WTC11 (cell line): Measurements from ENCODE around the gene PNPO. TPM values are rescaled to one million over a fixed set of nuclear protein-coding genes. Genes with fewer than 3 reads are reported as not detected.
A peak's percentile ranks its signal among the peaks of the same experiment; 100 is the strongest.

Source experiments
- ATAC-seq: fragments of 200-7000 bp; cut with Tn5 transposase; 2 replicates; pipeline ENCODE4 v1.10.0; 2021; ENCODE audit warnings: mild to moderate bottlenecking, moderate library complexity
- CTCF ChIA-PET: fragments of 300-600 bp; sonication (Branson Sonifier 250); formaldehyde crosslinking; loops from one replicate; lab custom pipeline; 2021; ENCODE audit warnings: antibody characterized with exemption; lab: Charles Lee
- POLR2A ChIA-PET: fragments of 350-600 bp; sonication (Branson Sonifier 250); formaldehyde crosslinking; loops from one replicate; lab custom pipeline; 2021; ENCODE audit warnings: antibody characterized with exemption; lab: Charles Lee
- DNase-seq: peaks from one replicate; pipeline ENCODE4 v3.0.0; 2021; ENCODE audit warnings: low spot score
- H3K27ac Mint-ChIP-seq: 2 replicates; pipeline ENCODE4 v1.8.0; 2021; ENCODE audit warnings: mixed read lengths
- H3K27me3 Mint-ChIP-seq: 2 replicates; pipeline ENCODE4 v1.8.0; 2021; ENCODE audit warnings: low read depth, mild to moderate bottlenecking, moderate library complexity, mixed read lengths
- H3K36me3 Mint-ChIP-seq: 2 replicates; pipeline ENCODE4 v1.8.0; 2021; ENCODE audit warnings: mixed read lengths
- H3K4me1 Mint-ChIP-seq: 2 replicates; pipeline ENCODE4 v1.8.0; 2022; ENCODE audit warnings: mixed read lengths
- H3K4me3 Mint-ChIP-seq: 2 replicates; pipeline ENCODE4 v1.8.0; 2021; ENCODE audit warnings: mild to moderate bottlenecking, moderate library complexity, mixed read lengths
- H3K9me3 Mint-ChIP-seq: 2 replicates; pipeline ENCODE4 v1.8.0; 2021; ENCODE audit warnings: mixed read lengths
- CTCF ChIP-seq: fragments of 200-600 bp; IDR thresholded peaks from 2 replicates; pipeline ENCODE4 v1.8.0; 2022; ENCODE audit warnings: antibody characterized with exemption
- E2F1 ChIP-seq: sonication (generic); formaldehyde crosslinking; IDR thresholded peaks from 2 replicates; pipeline ENCODE4 v1.8.0; 2022; ENCODE audit warnings: mild to moderate bottlenecking, missing genetic modification reagents
- FOXP1 ChIP-seq: sonication (generic); formaldehyde crosslinking; IDR thresholded peaks from 2 replicates; pipeline ENCODE4 v1.8.0; 2022; ENCODE audit warnings: missing genetic modification reagents, mild to moderate bottlenecking, moderate library complexity, borderline replicate concordance
- HMGXB4 ChIP-seq: sonication (generic); formaldehyde crosslinking; IDR thresholded peaks from 2 replicates; pipeline ENCODE4 v1.8.1; 2023; ENCODE audit warnings: mild to moderate bottlenecking, moderate library complexity, missing genetic modification reagents
- IRF1 ChIP-seq: sonication (generic); formaldehyde crosslinking; IDR thresholded peaks from 2 replicates; pipeline ENCODE4 v1.8.0; 2023; ENCODE audit warnings: missing genetic modification reagents
- NFYB ChIP-seq: sonication (generic); formaldehyde crosslinking; conservative IDR thresholded peaks from 2 replicates; pipeline ENCODE4 v1.8.0; 2022; ENCODE audit warnings: low read depth, missing genetic modification reagents
- OVOL2 ChIP-seq: fragments of 250-450 bp; sonication (Bioruptor Pico); IDR thresholded peaks from 2 replicates; pipeline ENCODE4 v1.9.0; 2021; ENCODE audit warnings: mild to moderate bottlenecking, borderline replicate concordance
- SMAD4 ChIP-seq: sonication (generic); formaldehyde crosslinking; IDR thresholded peaks from 2 replicates; pipeline ENCODE4 v1.8.0; 2022; ENCODE audit warnings: mild to moderate bottlenecking, missing genetic modification reagents
- STAT6 ChIP-seq: sonication (generic); formaldehyde crosslinking; conservative IDR thresholded peaks from 2 replicates; pipeline ENCODE4 v1.8.1; 2023; ENCODE audit warnings: mild to moderate bottlenecking, low read depth, missing genetic modification reagents, moderate library complexity
- TEAD1 ChIP-seq: sonication (generic); formaldehyde crosslinking; IDR thresholded peaks from 2 replicates; pipeline ENCODE4 v1.8.0; 2022; ENCODE audit warnings: mild to moderate bottlenecking, missing genetic modification reagents
- USF1 ChIP-seq: sonication (generic); formaldehyde crosslinking; IDR thresholded peaks from 2 replicates; pipeline ENCODE4 v1.8.0; 2022; ENCODE audit warnings: mild to moderate bottlenecking, missing genetic modification reagents
- ZNF121 ChIP-seq: sonication (generic); formaldehyde crosslinking; IDR thresholded peaks from 2 replicates; pipeline ENCODE4 v1.8.0; 2023; ENCODE audit warnings: missing genetic modification reagents
- ZNF219 ChIP-seq: sonication (generic); formaldehyde crosslinking; IDR thresholded peaks from 2 replicates; pipeline ENCODE4 v1.8.0; 2023; ENCODE audit warnings: missing genetic modification reagents, mild to moderate bottlenecking, borderline replicate concordance
- ZNF263 ChIP-seq: sonication (generic); formaldehyde crosslinking; IDR thresholded peaks from 2 replicates; pipeline ENCODE4 v1.8.1; 2022; ENCODE audit warnings: low read depth, mild to moderate bottlenecking, moderate library complexity, missing genetic modification reagents
- ZNF317 ChIP-seq: sonication (generic); formaldehyde crosslinking; IDR thresholded peaks from 2 replicates; pipeline ENCODE4 v1.8.1; 2023; ENCODE audit warnings: low read depth, mild to moderate bottlenecking, moderate library complexity, missing genetic modification reagents, borderline replicate concordance
- ZNF423 ChIP-seq: fragments of 250-450 bp; sonication (Bioruptor Pico); IDR thresholded peaks from 2 replicates; pipeline ENCODE4 v2.1.2; 2022; ENCODE audit warnings: mild to moderate bottlenecking, moderate library complexity
- ZNF512 ChIP-seq: sonication (generic); formaldehyde crosslinking; IDR thresholded peaks from 2 replicates; pipeline ENCODE4 v1.8.1; 2022; ENCODE audit warnings: missing genetic modification reagents, borderline replicate concordance
- total RNA-seq: library from RNA; stranded (reverse); gene quantifications from 3 replicates; pipeline ENCODE4 v1.2.3, GENCODE V29; 2021

PNPO gene
- total RNA-seq, 1 experiment from 2014 or later = 12.2 TPM

GRCh38 chr17:47901423-47901822 is 39.9 kb upstream of the PNPO start:
- Mint-ChIP-seq H3K27ac (peak overlapping the region; percentile 18), H3K4me3 (peak overlapping the region; percentile 2), H3K4me1 (peaks cover 52% of the 10 kb centered on the region), H3K27me3 (no peaks in the 10 kb centered on the region), H3K9me3 (no peaks in the 10 kb centered on the region), H3K36me3 (peaks cover 3% of the 10 kb centered on the region; the same call in 1 of the 2 replicates)
- DNase-seq (no peak), ATAC-seq (0 out of 2 replicates have a peak, but pooled peaks have one; percentile 6)
- TF ChIP-seq ZNF121 (CRISPR knock-in tag) (0 out of 2 replicates have a peak, but pooled peaks have one; percentile 30), IRF1 (CRISPR knock-in tag) (no peak), ZNF263 (CRISPR knock-in tag) (no peak)
- POLR2A ChIA-PET = no interaction called here
- CTCF ChIA-PET = interaction anchor here (0.5 to 1.3 kb wide), 4 partner anchors 12 to 264 kb away, joined by 3 to 4 read pairs (median 3); no protein-coding TSS in a partner anchor

GRCh38 chr17:47902039-47902744 is 39.2 kb upstream of the PNPO start:
- peak; percentile 67 for DNase-seq
- Mint-ChIP-seq H3K27me3 (no peaks in the 10 kb centered on the region), H3K4me1 (peaks cover 48% of the 10 kb centered on the region), H3K4me3 (peak overlapping the region; percentile 2), H3K9me3 (no peaks in the 10 kb centered on the region), H3K27ac (peak overlapping the region; percentile 18), H3K36me3 (peaks cover 3% of the 10 kb centered on the region; the same call in 1 of the 2 replicates)
- peak; percentile 79 for ATAC-seq
- TF ChIP-seq ZNF423 (peak; percentile 88), TEAD1 (peak; percentile 31; the same call in 1 of the 2 replicates), ZNF317 (CRISPR knock-in tag) (no peak)
- CTCF ChIA-PET = interaction anchor here (0.5 to 1.6 kb wide), 8 partner anchors 11 to 263 kb away, joined by 3 to 4 read pairs (median 3); no protein-coding TSS in a partner anchor
- POLR2A ChIA-PET = no interaction called here

GRCh38 chr17:47905221-47905733 is 36.1 kb upstream of the PNPO start:
- peak overlapping the region; percentile 2 for H3K27ac Mint-ChIP-seq
- ChIA-PET CTCF (interaction anchor here (0.9 to 2.1 kb wide), 6 partner anchors 16 to 65 kb away, joined by 4 to 11 read pairs (median 5); partner anchors contain the start of genes CDK5RAP3 and SCRN2), POLR2A (interaction anchor here (1.7 kb wide), 1 partner anchor 54 kb away, joined by 4 read pairs; the partner anchor contains the start of gene SP6)
- H3K4me1 Mint-ChIP-seq = peaks cover 40% of the 10 kb centered on the region
- DNase-seq = no peak
- ATAC-seq = no peak
- H3K27me3 Mint-ChIP-seq = no peaks in the 10 kb centered on the region
- no peak overlapping the region for H3K4me3 Mint-ChIP-seq
- H3K36me3 Mint-ChIP-seq = peaks cover 3% of the 10 kb centered on the region; the same call in 1 of the 2 replicates
- H3K9me3 Mint-ChIP-seq = no peaks in the 10 kb centered on the region
- TF ChIP-seq OVOL2 (no peak), CTCF (no peak), STAT6 (CRISPR knock-in tag) (no peak), SMAD4 (CRISPR knock-in tag) (no peak), ZNF121 (CRISPR knock-in tag) (no peak), HMGXB4 (CRISPR knock-in tag) (no peak), NFYB (no peak), ZNF512 (CRISPR knock-in tag) (no peak), ZNF219 (CRISPR knock-in tag) (no peak), USF1 (CRISPR knock-in tag) (no peak), FOXP1 (no peak), E2F1 (no peak)
